ENCODE measurements around the gene AACS.

AACS gene

DNA sequence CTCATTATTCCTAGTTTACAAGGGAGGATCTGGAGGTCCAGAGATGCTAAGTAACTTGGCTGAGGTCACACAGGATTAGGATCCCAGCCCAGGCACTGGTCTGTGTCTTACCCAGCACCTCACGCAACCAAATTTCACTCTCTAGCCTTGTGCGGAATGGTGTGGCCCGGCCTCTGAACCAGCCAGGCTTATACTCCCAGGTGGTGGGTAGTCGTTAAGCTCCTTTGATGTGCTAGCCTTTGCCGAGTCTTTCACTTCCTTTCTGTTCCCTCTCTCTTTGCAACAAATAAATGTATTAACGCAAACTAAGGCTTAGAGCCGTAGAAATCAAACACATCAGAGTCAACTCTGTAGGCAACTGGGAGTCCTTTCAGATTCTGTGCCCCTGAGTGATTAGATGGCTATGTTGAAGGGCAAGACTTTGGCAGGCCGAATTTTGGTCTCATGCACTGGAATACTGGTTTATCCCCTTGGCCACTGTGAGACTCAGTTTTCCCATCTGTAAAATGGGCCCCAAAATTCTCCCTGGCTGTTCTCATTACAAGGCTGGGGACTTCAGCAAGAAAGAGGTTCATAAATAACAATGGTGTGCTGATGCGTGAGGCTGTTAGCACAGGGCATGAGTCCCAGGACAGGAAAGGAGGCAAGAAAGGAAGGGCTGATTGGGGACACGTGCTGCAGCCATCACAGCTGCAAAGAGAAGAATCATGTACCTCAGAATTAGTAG lies 126.3 kb downstream of the AACS start:
- DNase-seq (ENCODE audit: extremely low spot score), result no peak
- no peak for TF ChIP-seq ELF4 (IDR thresholded peaks at IDR 0.05)
- no peak for TF ChIP-seq FOXM1 (IDR thresholded peaks at IDR 0.05; ENCODE audit: borderline replicate concordance)
- no peak for TF ChIP-seq HDGF (IDR thresholded peaks at IDR 0.05; ENCODE audit: borderline replicate concordance)
- no peak for TF ChIP-seq LEF1 (IDR thresholded peaks at IDR 0.05; ENCODE audit: borderline replicate concordance)
- TF ChIP-seq ZNF384 (IDR thresholded peaks at IDR 0.05), result no peak
- TF ChIP-seq BHLHE40 (IDR thresholded peaks at IDR 0.05; ENCODE audit: borderline replicate concordance), result no peak
- CTCF ChIA-PET, result no interaction called here
- POLR2A ChIA-PET, result no interaction called here

GRCh38 chr12:125192690-125193221 lies 127.5 kb downstream of the AACS start:
- CTCF ChIA-PET, result interaction anchor here (0.6 to 1.5 kb wide), 2 partner anchors 10 to 149 kb away, joined by 3 to 7 read pairs; no protein-coding TSS in a partner anchor
- POLR2A ChIA-PET, result no interaction called here
- TF ChIP-seq PKNOX1 (IDR thresholded peaks at IDR 0.05), result no peak
- TF ChIP-seq ZNF384 (IDR thresholded peaks at IDR 0.05), result no peak
- no peak for TF ChIP-seq BHLHE40 (IDR thresholded peaks at IDR 0.05; ENCODE audit: borderline replicate concordance)
- TF ChIP-seq FOXA1 (IDR thresholded peaks at IDR 0.05), result no peak
- TF ChIP-seq FOXM1 (IDR thresholded peaks at IDR 0.05; ENCODE audit: borderline replicate concordance), result no peak
- no peak for TF ChIP-seq L3MBTL2 (conservative IDR thresholded peaks at IDR 0.05)
- TF ChIP-seq ELF4 (IDR thresholded peaks at IDR 0.05), result no peak
- TF ChIP-seq LEF1 (IDR thresholded peaks at IDR 0.05; ENCODE audit: borderline replicate concordance), result no peak
- TF ChIP-seq CTBP1 (IDR thresholded peaks at IDR 0.05; ENCODE audit: borderline replicate concordance), result no peak
- no peak for TF ChIP-seq ARNT (IDR thresholded peaks at IDR 0.05)
- TF ChIP-seq SP1 (IDR thresholded peaks at IDR 0.05), result no peak
- no peak for TF ChIP-seq NFRKB (IDR thresholded peaks at IDR 0.05)
- no peak for TF ChIP-seq FOXK2 (IDR thresholded peaks at IDR 0.05)
- no peak for TF ChIP-seq HDGF (IDR thresholded peaks at IDR 0.05; ENCODE audit: borderline replicate concordance)
- TF ChIP-seq TARDBP (IDR thresholded peaks at IDR 0.05), result no peak
- no peak for TF ChIP-seq SUZ12 (IDR thresholded peaks at IDR 0.05)
- no peak for DNase-seq (ENCODE audit: extremely low spot score)
